Measurements from ENCODE around the gene ANHX.

Gene ANHX

GRCh38 chr12:133201888-133202287 lies 33.8 kb downstream of the ANHX start:
- Histone ChIP-seq H3K4me3 (ENCODE audit: low read length) (no peak overlapping the region), H3K36me3 (ENCODE audit: control insufficient read depth, insufficient read depth, low read length) (peaks cover 16% of the 10 kb centered on the region)

GRCh38 chr12:133192847-133193246 lies 42.8 kb downstream of the ANHX start:
- Histone ChIP-seq H3K9ac (ENCODE audit: low read length) (no peak overlapping the region), H3K9me3 (ENCODE audit: control insufficient read depth, low read length) (peaks cover 41% of the 10 kb centered on the region), H3K36me3 (ENCODE audit: control insufficient read depth, insufficient read depth, low read length) (peaks cover 28% of the 10 kb centered on the region), H3K4me1 (ENCODE audit: control insufficient read depth, insufficient read depth, low read length) (no peaks in the 10 kb centered on the region), H3K4me3 (ENCODE audit: low read length) (no peak overlapping the region), H3K27me3 (ENCODE audit: control insufficient read depth, insufficient read depth, low read length) (no peaks in the 10 kb centered on the region)

More at GRCh38 chr12:133201888-133202287, 33.8 kb downstream of the ANHX start:
- H3K9ac ChIP-seq (ENCODE audit: low read length): no peak overlapping the region
- no peaks in the 10 kb centered on the region for H3K4me1 ChIP-seq (ENCODE audit: control insufficient read depth, insufficient read depth, low read length)
- peaks cover 54% of the 10 kb centered on the region for H3K9me3 ChIP-seq (ENCODE audit: control insufficient read depth, low read length)
- no peaks in the 10 kb centered on the region for H3K27me3 ChIP-seq (ENCODE audit: control insufficient read depth, insufficient read depth, low read length)

- H3K27me3 ChIP-seq (ENCODE audit: control insufficient read depth, insufficient read depth, low read length): no peaks in the 10 kb centered on the region
- H3K4me1 ChIP-seq (ENCODE audit: control insufficient read depth, insufficient read depth, low read length): no peaks in the 10 kb centered on the region
- H3K9me3 ChIP-seq (ENCODE audit: control insufficient read depth, low read length): peaks cover 48% of the 10 kb centered on the region
- H3K36me3 ChIP-seq (ENCODE audit: control insufficient read depth, insufficient read depth, low read length): peaks cover 40% of the 10 kb centered on the region
- H3K9ac ChIP-seq (ENCODE audit: low read length): no peak overlapping the region
- H3K4me3 ChIP-seq (ENCODE audit: low read length): no peak overlapping the region
Observed at GRCh38 chr12:133190176-133190575, 45.5 kb downstream of the ANHX start.

- H3K9me3 ChIP-seq (ENCODE audit: control insufficient read depth, low read length): peaks cover 12% of the 10 kb centered on the region
Observed at GRCh38 chr12:133181238-133181959, 54.3 kb downstream of the ANHX start, which contains the start of gene ZNF268. Gene ZNF268, plus strand, starts transcription at chr12:133181495. Its CDS starts 503 bp downstream, at chr12:133181998.

DNA sequence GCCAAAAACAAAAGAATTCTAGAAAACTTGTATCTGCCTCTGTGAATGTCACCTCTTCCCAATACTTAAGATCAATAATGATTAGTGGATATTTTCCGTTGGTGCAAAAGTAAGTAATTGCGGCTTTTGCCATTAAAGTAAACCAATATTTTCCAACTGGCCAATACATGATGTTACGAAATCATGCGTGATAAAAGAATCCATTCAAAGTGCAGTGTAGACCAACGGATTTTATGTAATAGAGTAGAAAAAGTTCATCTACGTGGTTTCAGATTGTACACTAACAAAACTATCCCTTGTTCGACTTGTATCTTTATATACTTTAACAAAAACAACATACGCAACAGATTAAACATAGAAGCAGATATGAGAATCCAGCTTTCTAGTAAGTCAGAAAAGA lies 55.0 kb downstream of the ANHX start:
- peaks cover 2% of the 10 kb centered on the region for H3K36me3 ChIP-seq (ENCODE audit: control insufficient read depth, insufficient read depth, low read length)
- no peak overlapping the region for H3K9ac ChIP-seq (ENCODE audit: low read length)
- H3K4me1 ChIP-seq (ENCODE audit: control insufficient read depth, insufficient read depth, low read length): peaks cover 10% of the 10 kb centered on the region
- H3K9me3 ChIP-seq (ENCODE audit: control insufficient read depth, low read length): peaks cover 5% of the 10 kb centered on the region
- no peak overlapping the region for H3K4me3 ChIP-seq (ENCODE audit: low read length)
- H3K27me3 ChIP-seq (ENCODE audit: control insufficient read depth, insufficient read depth, low read length): no peaks in the 10 kb centered on the region

More at GRCh38 chr12:133181238-133181959, 54.3 kb downstream of the ANHX start, which contains the start of gene ZNF268:
- H3K36me3 ChIP-seq (ENCODE audit: control insufficient read depth, insufficient read depth, low read length): peaks cover 8% of the 10 kb centered on the region
- H3K9ac ChIP-seq (ENCODE audit: low read length): peak within 1 kb of the TSS; percentile 90
- peaks cover 10% of the 10 kb centered on the region for H3K4me1 ChIP-seq (ENCODE audit: control insufficient read depth, insufficient read depth, low read length)
- H3K27me3 ChIP-seq (ENCODE audit: control insufficient read depth, insufficient read depth, low read length): no peaks in the 10 kb centered on the region
- peak within 1 kb of the TSS; percentile 95 for H3K4me3 ChIP-seq (ENCODE audit: low read length)

- Histone ChIP-seq H3K36me3 (ENCODE audit: control insufficient read depth, insufficient read depth, low read length) (no peaks in the 10 kb centered on the region), H3K4me1 (ENCODE audit: control insufficient read depth, insufficient read depth, low read length) (no peaks in the 10 kb centered on the region), H3K9me3 (ENCODE audit: control insufficient read depth, low read length) (no peaks in the 10 kb centered on the region)
Observed at GRCh38 chr12:133174901-133175300, 60.8 kb downstream of the ANHX start.

DNA sequence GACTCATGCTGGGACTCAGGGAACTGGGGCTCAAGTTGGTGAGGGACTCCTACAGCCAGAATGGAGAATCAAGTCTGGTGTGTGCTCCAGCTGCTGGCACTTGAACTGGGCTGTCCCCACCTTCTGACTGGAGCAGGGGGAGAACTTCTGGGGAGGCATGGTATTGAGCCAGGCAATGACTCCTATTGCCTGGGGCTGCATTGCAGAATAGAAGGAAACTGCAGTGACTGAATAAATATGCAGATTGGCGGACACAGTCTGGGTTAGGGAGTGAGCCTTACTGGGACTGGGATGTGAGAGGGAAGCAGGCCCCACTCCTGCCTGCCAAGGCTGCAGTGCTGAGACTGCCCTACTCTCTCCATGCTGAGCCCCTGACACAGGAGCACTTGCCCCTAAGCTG lies 63.2 kb downstream of the ANHX start:
- H3K27me3 ChIP-seq (ENCODE audit: control insufficient read depth, insufficient read depth, low read length): no peaks in the 10 kb centered on the region
- no peaks in the 10 kb centered on the region for H3K36me3 ChIP-seq (ENCODE audit: control insufficient read depth, insufficient read depth, low read length)
- H3K9ac ChIP-seq (ENCODE audit: low read length): no peak overlapping the region
- H3K9me3 ChIP-seq (ENCODE audit: control insufficient read depth, low read length): no peaks in the 10 kb centered on the region
- H3K4me1 ChIP-seq (ENCODE audit: control insufficient read depth, insufficient read depth, low read length): no peaks in the 10 kb centered on the region
- H3K4me3 ChIP-seq (ENCODE audit: low read length): no peak overlapping the region

More at GRCh38 chr12:133174901-133175300, 60.8 kb downstream of the ANHX start:
- Histone ChIP-seq H3K27me3 (ENCODE audit: control insufficient read depth, insufficient read depth, low read length) (no peaks in the 10 kb centered on the region), H3K9ac (ENCODE audit: low read length) (no peak overlapping the region), H3K4me3 (ENCODE audit: low read length) (no peak overlapping the region)

Measured in mucosa of stomach (tissue), 1 donor.